Lower leg skin (tissue), 4 donors: ENCODE results near the gene ICOS. TPM values are rescaled to one million over a fixed set of nuclear protein-coding genes. Genes with fewer than 3 reads are reported as not detected.
"Not testable (repeated sequence)": the region's sequence is repeated elsewhere in the genome, so short reads cannot be mapped to it uniquely, and the experiment has no call there.

Source experiments
- DNase-seq, 2 donors: peaks; one replicate each; pipeline ENCODE4 v3.0.0-alpha.2; 2019; ENCODE audit warnings: low spot score in 2 of 2
- H3K4me3 ChIP-seq: fragments of 200-600 bp; sonication (generic); 2 replicates; pipeline ENCODE4 v1.5.1; 2017; ENCODE audit warnings: mild to moderate bottlenecking, low read depth; ENCODE audit not compliant: poor library complexity, severe bottlenecking
- POLR2A ChIP-seq, 2 donors: fragments of 450-650 bp; IDR thresholded peaks; one replicate each; pipeline ENCODE4 v1.6.1; 2016 to 2017; ENCODE audit warnings: antibody characterized with exemption in 2 of 2, mild to moderate bottlenecking in 1 of 2, moderate library complexity in 1 of 2
- WGBS, 2 donors: methylation state at CpG; one replicate each; pipeline ENCODE4 v1.1.5; 2018; 5-methylcytosine and 5-hydroxymethylcytosine counted together
- intact Hi-C: fragments of 100-400 bp; cut with DNase I; formaldehyde crosslinking; loops from one replicate; pipeline ENCODE4 v1.15.0; 2023; ENCODE audit warnings: low total_unique reads
- total RNA-seq, 4 donors: library from RNA; depleted of rRNA; stranded (reverse); fragments of >200 nt; gene quantifications; one replicate each; pipeline ENCODE4 v1.1.0, GENCODE V29; 2016
- TF ChIP-seq, protein P1 (sequence below), 3 donors: fragments of 450-650 bp; IDR thresholded peaks; one replicate each; pipeline ENCODE4 v1.5.1; 2016; ENCODE audit warnings: antibody characterized with exemption in 3 of 3, mild to moderate bottlenecking in 3 of 3, moderate library complexity in 2 of 3

Gene ICOS
- total RNA-seq, 4 donors from 2014 or later = 0.25 TPM; not detected in 3

DNA sequence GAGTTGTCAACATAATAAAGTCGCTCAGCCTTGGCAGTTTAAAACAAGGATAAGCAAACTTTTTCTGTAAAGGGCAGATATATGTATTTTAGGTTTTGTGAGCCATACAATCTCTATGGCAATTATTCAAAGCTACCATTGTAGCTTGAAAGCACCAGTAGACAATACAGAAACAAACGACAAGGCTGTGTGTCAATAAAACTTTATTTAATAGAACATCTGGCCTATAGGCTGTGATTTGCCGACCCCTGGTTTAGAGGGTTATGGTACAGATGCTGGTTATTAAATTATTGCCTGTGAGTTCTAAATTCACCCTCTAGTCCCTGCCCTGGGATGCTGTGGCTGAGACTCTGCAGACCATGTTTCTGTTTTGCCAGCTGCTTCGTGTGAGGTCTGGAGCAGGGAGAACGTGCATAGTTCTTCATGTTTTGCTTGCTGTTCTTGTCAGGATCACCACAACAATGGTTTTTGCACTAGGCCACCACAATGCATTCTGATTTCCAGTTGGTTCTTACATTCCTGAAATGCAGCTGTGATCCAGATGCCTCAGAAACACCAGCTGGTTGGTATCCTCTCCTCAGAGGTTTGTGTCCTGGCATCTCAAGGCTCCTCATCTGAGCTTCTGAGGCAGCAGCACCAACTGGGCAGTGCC is 46.6 kb downstream of the ICOS start:
- no peak for DNase-seq
- intact Hi-C loops = no loop called here
- no peak overlapping the region for H3K4me3 ChIP-seq
- 80 to 87% methylated on average over 5 of the region's 5 CpGs for WGBS, 2 donors
- TF ChIP-seq, protein P1, sequence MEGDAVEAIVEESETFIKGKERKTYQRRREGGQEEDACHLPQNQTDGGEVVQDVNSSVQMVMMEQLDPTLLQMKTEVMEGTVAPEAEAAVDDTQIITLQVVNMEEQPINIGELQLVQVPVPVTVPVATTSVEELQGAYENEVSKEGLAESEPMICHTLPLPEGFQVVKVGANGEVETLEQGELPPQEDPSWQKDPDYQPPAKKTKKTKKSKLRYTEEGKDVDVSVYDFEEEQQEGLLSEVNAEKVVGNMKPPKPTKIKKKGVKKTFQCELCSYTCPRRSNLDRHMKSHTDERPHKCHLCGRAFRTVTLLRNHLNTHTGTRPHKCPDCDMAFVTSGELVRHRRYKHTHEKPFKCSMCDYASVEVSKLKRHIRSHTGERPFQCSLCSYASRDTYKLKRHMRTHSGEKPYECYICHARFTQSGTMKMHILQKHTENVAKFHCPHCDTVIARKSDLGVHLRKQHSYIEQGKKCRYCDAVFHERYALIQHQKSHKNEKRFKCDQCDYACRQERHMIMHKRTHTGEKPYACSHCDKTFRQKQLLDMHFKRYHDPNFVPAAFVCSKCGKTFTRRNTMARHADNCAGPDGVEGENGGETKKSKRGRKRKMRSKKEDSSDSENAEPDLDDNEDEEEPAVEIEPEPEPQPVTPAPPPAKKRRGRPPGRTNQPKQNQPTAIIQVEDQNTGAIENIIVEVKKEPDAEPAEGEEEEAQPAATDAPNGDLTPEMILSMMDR (IDR thresholded peaks at IDR 0.05) = no peak
- no peak for TF ChIP-seq POLR2A (IDR thresholded peaks at IDR 0.05)

DNA sequence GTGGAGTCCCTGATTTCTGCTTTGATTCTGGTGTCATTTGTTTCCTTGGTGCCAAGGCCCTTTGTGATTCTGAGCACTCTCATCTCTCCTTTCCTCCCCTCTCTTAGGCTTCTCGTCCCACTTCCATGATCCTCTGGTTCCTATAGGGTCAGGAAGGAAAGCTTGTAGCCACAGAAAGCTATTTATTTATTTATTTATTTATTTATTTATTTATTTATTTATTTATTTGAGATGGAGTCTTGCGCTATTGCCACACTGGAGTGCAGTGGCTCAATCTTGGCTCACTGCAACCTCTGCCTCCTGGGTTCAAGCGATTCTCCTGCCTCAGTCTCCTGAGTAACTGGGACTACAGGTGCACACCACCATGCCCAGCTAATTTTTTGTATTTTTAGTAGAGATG is 49.4 kb downstream of the ICOS start:
- intact Hi-C loops, H3K4me3 ChIP-seq, DNase-seq: not testable (repeated sequence)
- 76 to 100% methylated on average over 3 of the region's 3 CpGs for WGBS, 2 donors

DNA sequence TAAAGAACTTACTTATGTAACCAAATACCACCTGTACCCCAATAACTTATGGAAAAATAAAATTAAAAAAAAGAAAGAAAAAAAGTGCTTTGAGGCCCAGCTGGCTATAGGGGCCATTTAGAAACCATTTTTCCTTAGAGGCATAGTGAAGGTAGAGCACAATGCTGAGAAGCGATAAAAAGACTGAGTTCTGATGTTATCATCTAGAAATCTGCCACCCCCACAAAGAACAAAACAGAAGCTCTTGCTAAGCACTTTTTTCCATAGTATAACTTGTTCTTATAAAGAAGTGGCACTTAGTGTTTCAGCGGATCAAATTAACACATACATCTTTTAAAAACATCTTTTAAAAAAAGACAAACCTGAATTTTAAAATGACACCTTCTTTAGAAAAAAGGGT is 51.4 kb downstream of the ICOS start:
- intact Hi-C loops = no loop called here
- no peak for TF ChIP-seq POLR2A (IDR thresholded peaks at IDR 0.05)
- TF ChIP-seq, protein P1 (IDR thresholded peaks at IDR 0.05) = no peak
- DNase-seq = no peak
- WGBS, 2 donors = 83 to 87% methylated on average over 2 of the region's 2 CpGs
- no peak overlapping the region for H3K4me3 ChIP-seq

DNA sequence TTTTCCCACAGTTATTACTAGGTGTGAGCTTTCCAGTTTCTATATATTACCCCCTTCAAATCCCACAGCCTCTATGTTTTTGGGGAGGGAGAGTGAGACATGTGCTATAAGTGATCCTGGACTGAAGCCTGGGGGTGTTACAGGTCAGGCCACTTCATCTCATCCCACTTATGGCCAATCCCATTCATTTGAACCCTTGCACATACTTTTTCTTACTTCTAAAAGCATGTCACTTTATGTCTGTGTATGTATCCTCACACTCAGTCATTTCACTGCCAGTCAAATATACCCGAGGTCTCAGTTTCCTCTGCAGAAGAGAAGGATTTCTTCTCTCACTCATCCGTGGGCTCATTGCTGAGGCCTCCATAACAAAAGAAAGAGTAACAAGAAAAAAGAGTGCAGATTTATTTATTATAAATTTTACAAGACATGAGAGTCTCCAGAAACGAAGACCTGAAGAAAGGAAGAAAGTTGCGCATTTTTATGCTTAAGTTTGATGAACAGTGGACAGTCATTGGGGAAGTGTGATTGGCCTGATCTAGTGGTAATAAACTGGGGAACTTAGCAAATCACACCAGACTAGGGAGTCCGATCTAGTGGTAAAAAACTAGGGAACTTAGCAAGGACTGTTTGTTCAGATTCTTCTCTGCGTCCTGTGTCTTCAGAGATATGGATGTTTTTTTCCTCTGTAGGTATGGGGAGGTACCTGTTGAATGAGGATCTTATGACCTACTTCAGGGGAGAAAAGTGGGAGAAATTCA is 52.1 kb downstream of the ICOS start:
- no peak overlapping the region for H3K4me3 ChIP-seq
- WGBS, 2 donors = 82 to 89% methylated on average over 6 of the region's 6 CpGs
- DNase-seq = no peak
- TF ChIP-seq POLR2A (IDR thresholded peaks at IDR 0.05) = no peak
- TF ChIP-seq, protein P1 (IDR thresholded peaks at IDR 0.05) = no peak
- intact Hi-C loops = no loop called here

DNA sequence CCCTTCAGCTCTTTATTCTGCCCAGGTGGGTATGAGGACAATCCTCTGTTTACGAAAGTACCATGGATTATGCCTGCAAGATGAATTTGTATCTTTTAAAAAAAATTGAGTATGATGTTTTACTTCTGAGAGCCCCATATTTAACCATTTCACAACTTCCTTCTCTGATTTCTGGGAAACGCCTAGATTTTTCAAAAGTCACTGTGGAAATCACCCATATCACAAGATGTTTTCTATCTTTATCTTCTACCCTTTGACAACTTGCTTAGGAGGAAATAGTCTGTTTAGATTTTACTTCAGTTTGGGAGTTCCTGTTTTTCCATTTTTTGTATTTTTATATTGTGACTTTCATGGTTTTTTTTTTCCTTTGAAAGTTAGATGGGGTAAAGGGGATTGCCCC is 53.0 kb downstream of the ICOS start:
- no peak overlapping the region for H3K4me3 ChIP-seq
- intact Hi-C loops = no loop called here
- DNase-seq = no peak
- 85 to 87% methylated on average over 2 of the region's 2 CpGs for WGBS, 2 donors
- TF ChIP-seq, protein P1 (IDR thresholded peaks at IDR 0.05) = no peak

DNA sequence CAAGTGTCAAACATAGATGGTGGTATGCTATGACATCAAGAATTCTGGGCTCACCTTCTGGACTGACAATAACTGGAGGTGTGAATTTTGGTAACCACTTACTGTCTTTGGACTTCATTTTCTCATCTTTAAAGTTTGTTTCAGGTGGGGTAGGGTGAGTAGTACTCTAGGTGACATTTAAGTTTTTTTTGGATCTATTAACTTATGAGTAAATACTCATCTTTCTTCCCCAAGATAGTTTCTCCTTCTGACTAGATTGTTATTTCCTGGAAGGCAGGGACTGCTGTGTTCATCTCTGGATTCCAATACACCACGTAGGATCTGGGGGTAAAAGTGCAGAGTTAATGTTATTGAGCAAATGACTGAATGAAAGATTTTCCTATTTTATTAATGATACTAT is 55.9 kb downstream of the ICOS start:
- WGBS, 2 donors = 43 to 86% methylated on average over 1 of the region's 1 CpG
- no peak for DNase-seq
- no peak for TF ChIP-seq POLR2A (IDR thresholded peaks at IDR 0.05)
- TF ChIP-seq, protein P1 (IDR thresholded peaks at IDR 0.05) = no peak
- intact Hi-C loops = no loop called here
- no peak overlapping the region for H3K4me3 ChIP-seq
